GM18511 (cell line): ENCODE results near the gene KRT4.

Source experiments
- ATAC-seq: cut with Tn5 transposase; IDR thresholded peaks from one replicate; pipeline ENCODE4 v1.9.1; 2021; ENCODE audit warnings: mild to moderate bottlenecking, moderate library complexity; ENCODE audit not compliant: unreplicated experiment

KRT4 gene

GRCh38 chr12:52757449-52758176, 56.3 kb downstream of the KRT4 start:
- ATAC-seq = no peak
